ENCODE data around the gene SH3GL3.

SH3GL3 gene

DNA sequence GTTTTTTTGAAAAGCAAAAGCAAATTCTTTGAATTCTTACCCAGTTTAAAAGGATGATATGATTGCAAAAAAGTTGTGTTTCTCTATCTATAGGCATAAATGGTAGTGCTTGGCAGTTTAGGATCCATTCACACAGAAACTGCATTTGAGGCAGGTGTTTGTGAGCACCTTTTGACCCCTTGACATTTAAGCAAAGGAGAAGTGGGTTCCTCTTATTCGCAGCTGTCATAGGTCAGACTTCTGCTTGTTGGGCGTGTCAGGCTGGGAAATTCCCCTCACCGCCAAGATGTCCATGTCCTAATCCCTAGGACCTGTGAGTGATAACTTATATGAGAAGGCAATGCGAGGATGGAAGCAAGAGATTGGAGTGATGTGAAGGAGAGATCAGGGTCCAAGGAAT lies 67.4 kb downstream of the SH3GL3 start:
- DNase-seq: peak; percentile 18

DNA sequence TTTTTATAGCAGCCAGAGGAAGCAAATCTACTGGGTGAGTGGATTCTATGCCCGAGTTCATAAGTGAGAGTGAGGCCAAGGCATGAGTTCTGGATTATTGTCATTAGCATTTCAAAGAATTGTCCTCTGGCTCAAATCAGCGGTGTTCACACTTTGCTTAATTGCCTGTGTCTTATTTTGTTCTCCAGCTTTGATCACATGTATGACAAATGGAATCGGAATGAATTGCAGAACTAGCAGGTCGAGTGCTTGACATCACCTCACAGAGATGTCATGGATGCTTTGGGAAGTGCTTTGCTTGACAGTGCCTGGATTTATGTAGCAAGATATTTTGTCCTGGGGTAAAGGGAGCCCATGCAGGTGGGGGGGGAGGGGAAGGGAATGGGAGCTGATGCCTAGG lies 68.0 kb downstream of the SH3GL3 start:
- DNase-seq: no peak

GRCh38 chr15:83516935-83517334 lies 69.8 kb downstream of the SH3GL3 start:
- no peak for DNase-seq

GRCh38 chr15:83526319-83526718 lies 79.2 kb downstream of the SH3GL3 start:
- no peak for DNase-seq

GRCh38 chr15:83533410-83533962 lies 86.3 kb downstream of the SH3GL3 start:
- no peak for DNase-seq

DNA sequence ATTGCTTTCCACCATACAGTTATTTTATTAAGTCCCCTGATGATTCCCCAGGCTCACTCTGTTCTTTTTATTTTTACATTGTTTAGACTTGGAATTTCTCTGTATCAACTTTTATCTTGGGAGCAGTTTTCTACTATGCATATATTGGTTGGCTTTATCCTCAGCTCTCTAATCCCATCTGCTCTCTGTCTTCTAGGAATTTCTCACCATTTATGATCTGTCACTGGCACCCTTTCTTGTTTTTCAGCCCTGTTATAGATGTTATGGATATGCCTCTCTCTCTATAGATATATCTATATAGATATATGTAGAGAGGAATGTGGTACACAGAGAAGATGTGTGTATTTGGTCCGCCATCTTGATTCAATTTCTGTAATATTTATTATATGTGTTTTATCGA lies 90.5 kb downstream of the SH3GL3 start:
- no peak for DNase-seq

- DNase-seq: no peak
Measured at GRCh38 chr15:83538682-83539081, 91.5 kb downstream of the SH3GL3 start.

DNA sequence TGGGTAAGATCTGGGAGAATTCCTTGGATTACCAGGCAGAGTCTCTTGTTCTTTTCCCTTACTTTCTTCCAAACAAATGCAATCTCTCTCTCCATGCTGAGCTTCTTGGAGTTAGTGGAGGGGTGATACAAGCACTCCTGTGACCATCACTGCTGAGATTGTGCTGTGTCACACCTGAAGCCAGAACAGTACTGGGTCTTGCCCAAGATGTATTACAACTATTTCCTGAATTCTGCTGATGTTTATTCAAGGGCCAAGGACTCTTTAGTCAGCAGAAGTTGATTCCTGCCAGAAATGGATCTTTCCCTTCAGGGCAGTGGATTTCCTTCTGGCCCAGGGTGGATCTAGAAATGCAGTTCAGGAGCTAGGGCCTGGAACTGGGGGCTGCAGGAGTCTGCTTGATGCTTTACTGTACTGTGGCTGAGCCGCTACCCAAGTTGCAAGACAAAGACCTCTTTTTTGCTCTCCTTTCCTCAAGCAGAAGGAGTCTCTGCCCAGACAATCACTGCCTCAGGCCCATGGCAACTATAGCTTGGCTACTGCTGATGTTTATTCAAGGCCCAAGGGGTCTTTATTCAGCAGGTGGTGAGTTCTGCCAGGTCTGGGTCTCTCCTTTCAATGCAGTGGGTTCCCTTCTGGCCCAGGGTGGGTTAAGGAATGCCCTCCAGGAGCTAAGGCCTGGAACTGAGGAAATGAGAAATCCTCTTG lies 98.8 kb downstream of the SH3GL3 start:
- no peak for DNase-seq

GRCh38 chr15:83546512-83546888 lies 99.4 kb downstream of the SH3GL3 start:
- DNase-seq: no peak

DNA sequence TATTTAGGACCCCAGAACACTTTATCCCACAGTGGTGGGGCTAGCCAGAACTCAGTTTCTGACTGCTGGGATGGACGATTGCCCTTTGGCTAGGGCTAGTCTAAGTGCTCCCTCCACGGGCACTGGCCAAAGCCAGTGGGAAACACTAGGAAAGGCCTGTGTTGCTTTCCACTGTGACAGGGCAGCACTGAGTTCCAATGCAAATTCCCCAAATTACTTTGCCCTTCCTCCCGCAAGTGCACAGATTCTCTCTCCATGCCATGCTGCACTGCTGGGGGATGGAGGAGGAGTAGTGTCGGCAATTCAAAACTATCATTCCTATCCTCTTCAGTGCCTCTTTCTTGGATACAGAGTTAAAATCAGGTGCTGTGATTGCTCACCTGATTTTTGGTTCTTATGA lies 100.0 kb downstream of the SH3GL3 start:
- DNase-seq: no peak

DNA sequence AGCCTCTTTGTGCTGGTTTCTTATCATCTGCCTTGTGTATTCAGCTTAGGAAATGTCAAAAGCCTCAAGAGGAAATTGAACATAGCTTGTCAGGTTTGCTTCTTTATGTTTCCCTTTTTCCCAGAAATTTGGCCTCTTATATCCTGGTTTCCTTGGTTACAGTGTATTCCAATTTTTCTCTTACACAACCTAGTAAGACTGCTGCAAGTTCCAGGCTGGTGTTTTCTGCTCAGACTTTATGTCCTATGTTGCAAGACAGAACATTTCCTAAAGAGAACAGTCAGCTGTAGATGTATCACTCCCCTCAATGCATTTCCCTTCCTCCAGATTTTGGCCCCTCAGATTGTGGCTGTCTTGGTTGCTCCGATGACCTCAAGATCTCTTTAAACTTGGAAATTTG lies 102.5 kb downstream of the SH3GL3 start:
- no peak for DNase-seq

GRCh38 chr15:83554558-83554957 lies 107.4 kb downstream of the SH3GL3 start:
- DNase-seq: no peak

GRCh38 chr15:83555383-83555782 lies 108.2 kb downstream of the SH3GL3 start:
- DNase-seq: no peak

- peak; percentile 35 for DNase-seq
Measured at GRCh38 chr15:83556068-83556467, 108.9 kb downstream of the SH3GL3 start.

DNA sequence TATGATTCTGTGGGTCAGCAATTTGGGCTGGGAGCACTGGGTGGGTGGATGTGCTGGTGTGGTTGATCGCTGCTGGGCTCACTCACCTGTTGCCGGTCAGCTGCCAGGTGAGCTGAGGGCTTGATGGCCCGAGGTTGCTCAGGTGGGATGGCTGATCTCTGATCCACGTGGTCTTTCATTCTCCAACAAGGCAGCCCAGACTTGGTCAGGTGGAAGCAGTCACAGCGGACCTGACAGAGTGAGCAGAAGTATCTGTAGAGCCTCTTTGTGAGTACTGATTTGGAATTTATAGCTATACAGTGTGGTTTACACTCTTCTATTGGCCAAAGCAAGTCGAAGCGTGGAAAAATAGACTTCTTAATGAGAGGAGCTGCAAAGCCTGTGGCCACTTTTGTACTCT lies 109.6 kb downstream of the SH3GL3 start:
- peak; percentile 29 for DNase-seq

DNA sequence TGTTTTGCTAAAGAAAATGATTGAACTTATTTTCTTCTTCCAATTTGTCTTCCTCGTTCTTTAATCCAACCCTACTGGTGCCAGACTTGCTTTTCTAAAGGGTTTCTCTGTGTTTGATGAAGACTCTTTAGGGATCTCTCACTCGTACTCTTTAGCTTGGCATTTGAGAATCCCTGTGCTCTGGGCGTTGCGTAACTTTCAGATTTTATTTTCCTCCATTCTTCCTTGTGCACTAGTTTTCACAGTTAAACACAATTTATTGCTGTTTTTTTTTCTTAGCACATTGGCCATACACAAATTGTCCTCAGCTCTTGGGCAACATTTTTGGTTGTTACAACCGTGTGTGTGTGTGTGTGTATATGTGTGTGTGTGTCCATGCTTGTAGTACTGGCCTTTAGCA lies 111.0 kb downstream of the SH3GL3 start:
- no peak for DNase-seq

GRCh38 chr15:83559310-83559966 lies 112.3 kb downstream of the SH3GL3 start:
- DNase-seq: peak; percentile 62

DNA sequence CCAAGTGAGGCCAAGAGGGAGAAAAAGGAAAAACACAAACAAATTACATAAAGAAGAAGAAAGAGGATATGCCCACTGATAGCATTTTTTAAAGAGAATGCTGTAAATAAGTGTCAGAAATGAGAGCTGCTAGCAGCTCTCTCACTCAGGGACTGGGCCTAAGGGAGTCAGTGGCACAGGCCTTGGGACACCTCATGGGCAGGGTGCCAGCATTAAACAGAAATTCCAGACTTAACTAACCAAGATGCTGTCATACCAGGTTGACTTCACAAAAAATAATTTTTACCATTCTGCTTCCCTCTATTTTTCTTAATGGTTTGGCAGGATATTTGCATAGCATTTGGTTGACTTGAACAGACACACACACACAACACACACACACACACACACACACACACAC lies 114.5 kb downstream of the SH3GL3 start:
- no peak for DNase-seq

- no peak for DNase-seq
Measured at GRCh38 chr15:83565138-83565537, 118.0 kb downstream of the SH3GL3 start.

DNA sequence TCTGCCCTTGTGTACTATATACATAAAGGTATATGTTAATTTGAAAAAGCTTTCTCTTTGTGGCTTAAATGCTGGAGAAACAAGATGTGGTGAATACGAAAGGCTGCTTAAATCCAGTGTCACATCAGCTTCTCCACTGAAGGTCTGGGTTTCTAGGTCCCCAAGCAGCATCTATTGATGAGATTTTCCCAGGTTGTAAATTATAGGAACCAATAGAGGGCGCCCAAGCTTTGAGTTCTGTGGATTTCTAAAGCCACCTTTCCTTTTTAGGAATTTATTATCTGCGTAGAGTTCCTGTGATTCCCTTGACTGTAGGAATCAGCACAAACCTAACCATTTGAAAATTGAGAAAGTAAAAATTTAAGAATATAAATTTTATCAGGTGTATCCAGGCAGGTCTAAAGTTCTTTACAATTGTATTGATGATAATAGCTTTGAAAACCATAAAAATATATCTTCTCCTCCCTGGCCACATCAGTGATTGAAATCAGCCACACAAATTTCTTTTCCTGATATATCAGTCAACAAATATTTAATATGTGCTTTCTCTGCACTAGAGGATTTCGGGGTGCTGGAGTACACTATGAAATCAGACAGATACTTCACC lies 118.5 kb downstream of the SH3GL3 start:
- DNase-seq: peak; percentile 19

- no peak for DNase-seq
Measured at GRCh38 chr15:83567318-83567717, 120.2 kb downstream of the SH3GL3 start.

GRCh38 chr15:83569341-83569740 lies 122.2 kb downstream of the SH3GL3 start:
- DNase-seq: no peak

DNA sequence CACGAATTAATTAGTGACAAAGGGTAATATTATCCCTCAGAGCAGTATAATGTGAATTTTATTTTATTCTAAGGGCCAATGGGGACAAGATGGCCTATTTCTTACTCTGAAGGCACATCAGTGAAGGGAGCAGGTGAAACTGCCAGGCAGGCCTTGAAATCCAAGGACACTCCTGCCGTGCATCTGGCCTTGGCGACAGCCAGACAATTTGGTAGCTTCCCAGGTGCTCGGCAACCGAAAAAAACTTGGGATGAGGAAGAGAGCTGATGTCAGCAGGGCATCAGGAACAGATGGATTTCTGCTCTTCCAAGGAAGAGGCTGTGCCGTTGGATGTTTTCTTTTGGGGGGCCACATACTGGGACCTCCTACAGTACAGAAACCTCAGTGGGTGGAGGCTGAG lies 123.6 kb downstream of the SH3GL3 start:
- no peak for DNase-seq

Measured in RPMI8226 (cell line).